ENCODE data around the gene AUTS2.

GRCh38 chr7:70612811-70613210, 1014.5 kb downstream of the AUTS2 start:
- TF ChIP-seq, protein P1, sequence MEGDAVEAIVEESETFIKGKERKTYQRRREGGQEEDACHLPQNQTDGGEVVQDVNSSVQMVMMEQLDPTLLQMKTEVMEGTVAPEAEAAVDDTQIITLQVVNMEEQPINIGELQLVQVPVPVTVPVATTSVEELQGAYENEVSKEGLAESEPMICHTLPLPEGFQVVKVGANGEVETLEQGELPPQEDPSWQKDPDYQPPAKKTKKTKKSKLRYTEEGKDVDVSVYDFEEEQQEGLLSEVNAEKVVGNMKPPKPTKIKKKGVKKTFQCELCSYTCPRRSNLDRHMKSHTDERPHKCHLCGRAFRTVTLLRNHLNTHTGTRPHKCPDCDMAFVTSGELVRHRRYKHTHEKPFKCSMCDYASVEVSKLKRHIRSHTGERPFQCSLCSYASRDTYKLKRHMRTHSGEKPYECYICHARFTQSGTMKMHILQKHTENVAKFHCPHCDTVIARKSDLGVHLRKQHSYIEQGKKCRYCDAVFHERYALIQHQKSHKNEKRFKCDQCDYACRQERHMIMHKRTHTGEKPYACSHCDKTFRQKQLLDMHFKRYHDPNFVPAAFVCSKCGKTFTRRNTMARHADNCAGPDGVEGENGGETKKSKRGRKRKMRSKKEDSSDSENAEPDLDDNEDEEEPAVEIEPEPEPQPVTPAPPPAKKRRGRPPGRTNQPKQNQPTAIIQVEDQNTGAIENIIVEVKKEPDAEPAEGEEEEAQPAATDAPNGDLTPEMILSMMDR (IDR thresholded peaks at IDR 0.05): no peak
- TF ChIP-seq POLR2A (IDR thresholded peaks at IDR 0.05) (no peak), POLR2AphosphoS5 (IDR thresholded peaks at IDR 0.05; ENCODE audit: insufficient read depth in 1 of 2, low read depth in 1 of 2) (no peak)

All from vagina (tissue), 2 donors.